HG02938 (cell line): ENCODE data around the gene DPP6.

Source experiments
- ATAC-seq: cut with Tn5 transposase; IDR thresholded peaks from one replicate; pipeline ENCODE4 v1.9.1; 2021; ENCODE audit warnings: mild to moderate bottlenecking, moderate library complexity; ENCODE audit not compliant: unreplicated experiment

The DPP6 gene

DNA sequence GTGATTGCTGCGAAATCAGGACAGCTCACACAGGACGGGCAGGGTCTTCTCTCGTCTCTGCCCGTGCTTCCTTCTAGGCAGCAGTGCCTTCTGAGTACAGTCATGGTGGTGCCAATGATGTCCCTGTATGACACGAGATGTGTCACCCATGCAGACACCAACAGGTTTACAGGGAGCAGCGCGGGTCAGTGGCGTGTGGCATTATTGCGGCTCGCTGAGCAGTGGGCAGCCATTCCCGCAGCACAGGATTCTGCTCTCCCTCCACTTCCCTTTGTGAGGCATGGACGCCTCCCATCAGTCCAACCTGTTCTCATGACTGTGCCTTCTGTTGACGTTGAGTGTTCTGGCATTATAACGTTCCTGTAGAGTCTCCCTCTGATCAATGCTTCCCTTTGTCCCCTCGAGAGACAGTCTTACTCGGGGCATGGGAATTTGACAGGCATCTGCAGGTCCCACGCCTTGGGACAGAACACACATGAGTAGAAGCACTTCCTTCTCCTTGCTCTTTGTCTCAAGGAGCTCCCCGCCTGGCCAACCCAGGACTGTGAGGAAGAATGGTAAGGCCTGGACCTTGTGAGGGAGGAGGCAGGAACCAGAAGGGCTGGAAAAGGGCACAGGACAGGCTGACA lies 731.2 kb downstream of the DPP6 start:
- no peak for ATAC-seq

GRCh38 chr7:154785898-154786297 lies 733.7 kb downstream of the DPP6 start:
- ATAC-seq, result no peak

GRCh38 chr7:154789404-154789803 lies 737.2 kb downstream of the DPP6 start:
- no peak for ATAC-seq

GRCh38 chr7:154791611-154792010 lies 739.4 kb downstream of the DPP6 start:
- no peak for ATAC-seq

- no peak for ATAC-seq
Observed at GRCh38 chr7:154792436-154793055, 740.3 kb downstream of the DPP6 start.

GRCh38 chr7:154794147-154794780 lies 742.1 kb downstream of the DPP6 start:
- ATAC-seq, result no peak

DNA sequence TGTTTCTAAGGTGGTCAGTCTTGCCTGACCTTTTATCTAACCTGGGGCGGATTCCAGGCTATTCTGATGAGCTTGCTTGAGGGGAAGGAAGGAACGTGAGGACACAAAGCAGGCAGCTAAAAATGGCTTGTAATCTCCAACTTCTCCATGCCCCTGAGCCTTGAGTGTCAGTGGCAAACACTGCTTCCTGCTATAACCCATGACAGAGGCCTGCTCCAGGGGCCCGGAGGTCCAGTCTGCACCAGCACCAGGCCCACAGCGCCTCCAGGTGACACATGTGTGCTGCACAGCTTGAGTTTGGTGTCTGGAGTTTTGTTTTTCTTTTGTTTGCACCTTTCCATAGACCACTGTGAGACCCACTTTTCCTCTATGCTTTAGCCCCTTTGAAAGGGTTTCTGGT lies 742.8 kb downstream of the DPP6 start:
- no peak for ATAC-seq

- no peak for ATAC-seq
Observed at GRCh38 chr7:154795437-154795836, 743.2 kb downstream of the DPP6 start.

DNA sequence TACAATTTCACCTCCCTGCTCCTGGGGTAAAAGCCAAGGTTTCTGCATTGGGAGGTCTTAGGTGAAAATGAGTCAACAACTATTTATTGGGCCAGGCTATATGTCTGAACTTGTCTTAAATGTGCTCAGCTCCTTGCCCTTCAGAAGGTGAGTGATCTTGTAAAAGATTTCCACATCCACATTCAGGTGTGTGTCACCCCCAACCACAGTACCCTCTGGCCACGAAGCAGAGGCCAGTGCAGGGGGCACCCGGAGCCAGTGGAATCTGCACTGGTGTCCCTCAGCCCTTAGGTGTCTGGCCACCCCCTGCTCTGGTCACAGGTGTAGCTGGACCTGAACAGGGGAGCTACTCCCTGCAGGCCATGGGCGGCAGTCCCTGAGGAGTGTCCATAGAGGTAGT lies 752.3 kb downstream of the DPP6 start:
- ATAC-seq, result no peak

DNA sequence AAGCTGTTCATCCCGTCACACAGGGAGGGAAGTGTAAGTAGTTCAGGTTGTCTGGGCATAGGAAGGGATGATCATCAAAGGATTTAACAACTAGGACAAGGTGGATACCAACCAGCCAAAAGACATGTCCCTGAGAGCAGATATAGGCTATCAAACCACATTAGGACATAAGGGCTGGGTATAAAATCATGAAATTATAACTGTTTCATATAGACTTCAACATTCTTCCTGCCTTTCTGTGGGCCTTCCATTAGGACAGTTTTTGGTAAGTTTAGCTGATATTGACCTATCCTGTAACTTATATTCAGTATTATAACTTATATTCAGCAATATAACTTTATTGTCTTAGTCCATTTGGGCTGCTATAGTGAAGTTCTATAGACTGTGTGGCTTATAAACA lies 759.8 kb downstream of the DPP6 start:
- ATAC-seq, result no peak

DNA sequence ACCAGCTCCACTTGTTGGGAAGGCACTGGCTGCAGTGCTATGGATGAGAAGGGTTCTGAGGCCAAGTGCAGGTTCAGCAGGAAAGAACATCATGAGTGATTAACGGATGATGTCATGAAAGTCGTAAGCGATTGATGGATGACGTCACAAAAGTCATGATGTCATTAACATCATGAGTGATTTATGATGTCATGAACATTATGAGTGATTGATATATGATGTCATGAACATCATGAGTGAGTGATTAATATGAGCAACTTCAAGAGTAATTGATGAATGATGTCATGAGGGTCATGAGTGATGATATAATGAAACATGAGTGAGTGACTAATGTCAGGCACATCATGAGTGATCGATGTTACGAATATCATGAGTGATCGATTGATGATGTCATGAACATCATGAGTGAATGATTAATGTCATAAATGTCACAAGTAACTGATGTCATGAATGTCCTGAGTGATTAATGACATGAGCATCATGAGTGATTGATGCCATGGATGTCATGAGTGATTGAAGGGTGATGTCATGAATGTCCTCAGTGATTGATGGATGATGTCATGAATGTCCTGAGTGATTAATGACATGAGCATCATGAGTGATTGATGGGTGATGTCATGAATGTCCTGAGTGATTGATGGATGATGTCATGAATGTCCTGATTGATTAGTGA lies 765.2 kb downstream of the DPP6 start:
- ATAC-seq, result no peak

GRCh38 chr7:154827007-154827406 lies 774.8 kb downstream of the DPP6 start:
- no peak for ATAC-seq

DNA sequence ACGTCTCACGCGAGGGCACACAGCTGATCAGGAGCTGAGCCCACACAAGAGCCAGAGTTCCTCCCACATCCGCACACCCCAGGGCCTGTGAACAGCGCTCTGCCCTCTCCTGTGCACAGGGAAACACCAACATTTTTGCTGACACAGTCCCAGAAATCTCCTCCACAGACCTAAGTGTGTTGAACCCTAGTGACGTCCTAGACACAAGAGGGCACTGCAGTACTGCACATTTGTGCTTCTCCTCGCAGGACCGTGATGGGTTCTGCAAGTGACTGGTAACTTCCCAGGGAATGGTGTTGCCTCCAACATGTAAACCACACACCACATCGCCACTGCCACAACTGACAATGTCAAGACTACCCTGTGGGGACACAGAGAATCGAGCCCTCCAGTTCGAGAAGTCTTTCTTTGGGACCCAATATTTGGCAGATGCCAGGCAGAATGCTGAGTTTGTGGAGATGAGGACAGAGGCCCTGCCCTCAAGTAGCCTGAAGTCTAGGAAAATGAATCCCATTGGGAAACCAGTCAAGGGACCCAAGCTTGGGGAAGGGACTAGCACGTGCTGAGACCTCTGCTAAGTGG lies 780.5 kb downstream of the DPP6 start:
- ATAC-seq, result no peak

- no peak for ATAC-seq
Observed at GRCh38 chr7:154836021-154836448, 783.8 kb downstream of the DPP6 start.

GRCh38 chr7:154837087-154837486 lies 784.9 kb downstream of the DPP6 start:
- no peak for ATAC-seq

- ATAC-seq, result peak; percentile 98
Observed at GRCh38 chr7:154837622-154838021, 785.4 kb downstream of the DPP6 start.

- no peak for ATAC-seq
Observed at GRCh38 chr7:154840086-154840485, 787.9 kb downstream of the DPP6 start.

- ATAC-seq, result no peak
Observed at GRCh38 chr7:154841731-154842331, 789.6 kb downstream of the DPP6 start.

DNA sequence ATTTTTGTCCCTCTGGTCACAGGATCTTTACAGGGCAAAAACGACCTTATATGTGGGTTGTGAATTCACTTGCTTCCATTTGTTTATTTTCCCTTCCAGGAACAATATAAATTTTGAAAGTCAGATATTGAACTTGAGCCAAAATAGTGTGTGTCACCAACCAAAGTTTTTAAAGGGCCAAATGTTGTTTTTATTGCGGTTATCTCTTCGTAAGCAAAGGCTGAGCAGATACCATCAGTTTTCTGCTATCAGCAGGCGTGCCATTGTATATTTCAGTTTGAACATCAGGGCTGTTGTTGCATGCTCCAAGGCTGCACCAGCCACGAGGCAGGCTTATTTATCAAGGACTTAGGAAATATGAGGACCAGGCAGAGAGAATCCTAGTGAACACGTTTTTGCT lies 790.4 kb downstream of the DPP6 start:
- no peak for ATAC-seq

DNA sequence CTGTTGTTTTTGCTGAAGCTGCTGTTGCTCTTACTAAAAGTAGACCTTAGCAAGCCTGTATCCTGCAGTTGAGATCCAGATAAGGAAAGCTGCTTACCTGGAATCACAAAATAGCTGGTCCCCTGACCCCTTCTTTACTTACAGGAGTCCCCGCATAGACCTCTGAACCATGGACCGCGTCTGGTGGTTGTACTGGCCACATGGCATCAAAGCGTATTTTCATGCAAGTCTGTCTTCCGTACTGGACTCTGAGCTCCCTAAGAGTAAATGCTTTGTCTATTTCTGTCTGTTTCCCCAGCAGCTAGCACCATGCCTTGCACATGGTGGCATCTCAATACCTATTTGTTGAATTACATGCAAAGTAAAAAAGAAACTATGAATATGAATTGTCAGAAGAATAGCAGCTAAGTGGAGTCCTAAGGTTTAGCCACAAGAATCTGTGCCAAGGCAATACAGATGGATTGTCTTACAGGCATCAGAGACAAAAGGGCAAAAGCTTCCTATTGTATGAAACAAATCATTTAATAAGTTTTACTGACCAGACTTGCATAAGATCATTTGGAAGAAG lies 791.6 kb downstream of the DPP6 start:
- no peak for ATAC-seq

GRCh38 chr7:154844499-154844898 lies 792.3 kb downstream of the DPP6 start:
- no peak for ATAC-seq
